NB4 (cell line): ENCODE data around the gene ZNF763.

Experiments used
- CTCF ChIP-seq: IDR thresholded peaks from one replicate; pipeline ENCODE4 v1.5.1; 2012; ENCODE audit warnings: low read depth, low read length
- MAX ChIP-seq: IDR thresholded peaks from 2 replicates; pipeline ENCODE4 v1.6.1; 2011; ENCODE audit warnings: low read depth, low read length
- MYC ChIP-seq: IDR thresholded peaks from 2 replicates; pipeline ENCODE4 v1.6.1; 2011; ENCODE audit warnings: low read depth, low read length
- POLR2A ChIP-seq: IDR thresholded peaks from 2 replicates; pipeline ENCODE4 v1.6.1; 2011; ENCODE audit warnings: mild to moderate bottlenecking; ENCODE audit not compliant: insufficient read length; ENCODE audit errors: extremely low read depth

- TF ChIP-seq POLR2A (no peak), CTCF (no peak), MAX (no peak), MYC (no peak)
These were observed 6.2 kb downstream of the ZNF763 start for GRCh38 chr19:11971041-11971440.
